HL-60 (cell line): Measurements from ENCODE around the gene COX8C.

Experiments
- DNase-seq, 2 experiments: peaks; one replicate each; pipeline ENCODE4 v3.0.0-alpha.2; 2010 to 2020; ENCODE audit warnings: low read depth in 1 of 2, low spot score in 1 of 2
- H3K27ac ChIP-seq: fragments of 250-450 bp; sonication (Bioruptor Pico); replicated peaks from 2 replicates; pipeline ENCODE4 v1.5.1; 2020; ENCODE audit warnings: mild to moderate bottlenecking, moderate library complexity
- H3K27me3 ChIP-seq: fragments of 250-450 bp; sonication (Bioruptor Pico); 2 replicates; pipeline ENCODE4 v1.5.1; 2021; ENCODE audit warnings: mild to moderate bottlenecking, moderate library complexity; ENCODE audit not compliant: insufficient read depth, poor library complexity, severe bottlenecking
- H3K4me3 ChIP-seq: replicated peaks from 2 replicates; pipeline ENCODE4 v1.5.1; 2011; ENCODE audit warnings: mild to moderate bottlenecking, control low read depth, low read length; ENCODE audit not compliant: insufficient read depth
- GABPA ChIP-seq: IDR thresholded peaks from 2 replicates; pipeline ENCODE4 v1.6.1; 2012; ENCODE audit warnings: low read depth
- POLR2AphosphoS5 ChIP-seq: IDR thresholded peaks from 2 replicates; pipeline ENCODE4 v1.6.1; 2012; ENCODE audit warnings: low read depth
- SPI1 ChIP-seq: IDR thresholded peaks from 2 replicates; pipeline ENCODE4 v1.6.1; 2012; ENCODE audit warnings: low read depth, mild to moderate bottlenecking, borderline replicate concordance
- TF ChIP-seq, protein P1 (sequence below): IDR thresholded peaks from one replicate; pipeline ENCODE4 v1.5.1; 2011; ENCODE audit warnings: low read length, control low read depth, inconsistent platforms; ENCODE audit not compliant: insufficient read depth
- TF ChIP-seq, protein P2 (sequence below): IDR thresholded peaks from 2 replicates; pipeline ENCODE4 v1.6.1; 2012; ENCODE audit warnings: low read depth; ENCODE audit not compliant: insufficient replicate concordance

The COX8C gene

DNA sequence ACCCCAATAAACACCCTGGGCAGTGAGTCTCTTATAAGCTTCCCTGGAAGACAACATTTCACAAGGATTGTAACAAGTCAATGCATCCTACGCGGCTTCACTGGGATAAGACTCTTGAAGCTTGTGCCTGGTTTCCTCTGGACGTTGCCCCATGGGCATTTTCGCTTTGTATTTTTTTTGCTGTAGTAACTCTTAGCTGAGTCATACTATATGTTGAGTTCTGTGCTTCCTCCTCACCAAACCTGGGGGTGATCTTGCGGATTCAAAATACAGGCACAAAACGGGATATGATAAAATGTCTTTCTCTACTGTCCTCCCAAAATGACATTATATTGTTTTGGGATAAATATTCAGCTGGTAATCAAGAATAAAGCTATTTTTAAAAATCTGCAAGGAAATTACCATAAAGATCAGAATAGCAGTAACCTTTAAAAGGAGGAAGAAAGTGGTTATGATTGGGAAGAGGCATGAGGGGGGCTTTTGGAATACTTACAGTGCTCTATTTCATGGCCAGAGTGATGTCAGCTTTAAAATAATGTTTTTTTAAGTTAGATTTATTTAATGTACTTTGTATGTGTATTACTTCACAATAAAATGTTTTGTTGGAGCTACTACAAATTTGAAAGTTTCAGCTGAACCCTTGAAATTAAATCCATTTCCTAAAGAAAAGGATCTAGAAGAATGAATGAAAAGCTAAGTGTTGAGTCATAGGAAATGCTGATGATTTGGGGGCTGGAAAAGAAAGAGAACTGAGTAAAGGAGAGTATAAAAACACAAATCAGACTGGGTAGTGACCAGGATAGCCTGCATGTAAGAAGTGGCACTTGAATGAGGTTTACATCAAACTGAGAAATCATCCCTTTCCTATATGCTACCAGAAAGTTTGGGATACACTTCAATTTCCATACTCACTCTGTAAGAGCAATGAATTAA is 28.8 kb upstream of the COX8C start:
- Histone ChIP-seq H3K4me3 (no peak overlapping the region), H3K27me3 (no peaks in the 10 kb centered on the region), H3K27ac (peak overlapping the region; percentile 52)
- peak; percentile 28 to 65 for DNase-seq
- TF ChIP-seq POLR2AphosphoS5 (no peak), SPI1 (no peak)
- TF ChIP-seq, protein P1, sequence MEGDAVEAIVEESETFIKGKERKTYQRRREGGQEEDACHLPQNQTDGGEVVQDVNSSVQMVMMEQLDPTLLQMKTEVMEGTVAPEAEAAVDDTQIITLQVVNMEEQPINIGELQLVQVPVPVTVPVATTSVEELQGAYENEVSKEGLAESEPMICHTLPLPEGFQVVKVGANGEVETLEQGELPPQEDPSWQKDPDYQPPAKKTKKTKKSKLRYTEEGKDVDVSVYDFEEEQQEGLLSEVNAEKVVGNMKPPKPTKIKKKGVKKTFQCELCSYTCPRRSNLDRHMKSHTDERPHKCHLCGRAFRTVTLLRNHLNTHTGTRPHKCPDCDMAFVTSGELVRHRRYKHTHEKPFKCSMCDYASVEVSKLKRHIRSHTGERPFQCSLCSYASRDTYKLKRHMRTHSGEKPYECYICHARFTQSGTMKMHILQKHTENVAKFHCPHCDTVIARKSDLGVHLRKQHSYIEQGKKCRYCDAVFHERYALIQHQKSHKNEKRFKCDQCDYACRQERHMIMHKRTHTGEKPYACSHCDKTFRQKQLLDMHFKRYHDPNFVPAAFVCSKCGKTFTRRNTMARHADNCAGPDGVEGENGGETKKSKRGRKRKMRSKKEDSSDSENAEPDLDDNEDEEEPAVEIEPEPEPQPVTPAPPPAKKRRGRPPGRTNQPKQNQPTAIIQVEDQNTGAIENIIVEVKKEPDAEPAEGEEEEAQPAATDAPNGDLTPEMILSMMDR = no peak
- TF ChIP-seq, protein P2, sequence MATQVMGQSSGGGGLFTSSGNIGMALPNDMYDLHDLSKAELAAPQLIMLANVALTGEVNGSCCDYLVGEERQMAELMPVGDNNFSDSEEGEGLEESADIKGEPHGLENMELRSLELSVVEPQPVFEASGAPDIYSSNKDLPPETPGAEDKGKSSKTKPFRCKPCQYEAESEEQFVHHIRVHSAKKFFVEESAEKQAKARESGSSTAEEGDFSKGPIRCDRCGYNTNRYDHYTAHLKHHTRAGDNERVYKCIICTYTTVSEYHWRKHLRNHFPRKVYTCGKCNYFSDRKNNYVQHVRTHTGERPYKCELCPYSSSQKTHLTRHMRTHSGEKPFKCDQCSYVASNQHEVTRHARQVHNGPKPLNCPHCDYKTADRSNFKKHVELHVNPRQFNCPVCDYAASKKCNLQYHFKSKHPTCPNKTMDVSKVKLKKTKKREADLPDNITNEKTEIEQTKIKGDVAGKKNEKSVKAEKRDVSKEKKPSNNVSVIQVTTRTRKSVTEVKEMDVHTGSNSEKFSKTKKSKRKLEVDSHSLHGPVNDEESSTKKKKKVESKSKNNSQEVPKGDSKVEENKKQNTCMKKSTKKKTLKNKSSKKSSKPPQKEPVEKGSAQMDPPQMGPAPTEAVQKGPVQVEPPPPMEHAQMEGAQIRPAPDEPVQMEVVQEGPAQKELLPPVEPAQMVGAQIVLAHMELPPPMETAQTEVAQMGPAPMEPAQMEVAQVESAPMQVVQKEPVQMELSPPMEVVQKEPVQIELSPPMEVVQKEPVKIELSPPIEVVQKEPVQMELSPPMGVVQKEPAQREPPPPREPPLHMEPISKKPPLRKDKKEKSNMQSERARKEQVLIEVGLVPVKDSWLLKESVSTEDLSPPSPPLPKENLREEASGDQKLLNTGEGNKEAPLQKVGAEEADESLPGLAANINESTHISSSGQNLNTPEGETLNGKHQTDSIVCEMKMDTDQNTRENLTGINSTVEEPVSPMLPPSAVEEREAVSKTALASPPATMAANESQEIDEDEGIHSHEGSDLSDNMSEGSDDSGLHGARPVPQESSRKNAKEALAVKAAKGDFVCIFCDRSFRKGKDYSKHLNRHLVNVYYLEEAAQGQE = no peak

DNA sequence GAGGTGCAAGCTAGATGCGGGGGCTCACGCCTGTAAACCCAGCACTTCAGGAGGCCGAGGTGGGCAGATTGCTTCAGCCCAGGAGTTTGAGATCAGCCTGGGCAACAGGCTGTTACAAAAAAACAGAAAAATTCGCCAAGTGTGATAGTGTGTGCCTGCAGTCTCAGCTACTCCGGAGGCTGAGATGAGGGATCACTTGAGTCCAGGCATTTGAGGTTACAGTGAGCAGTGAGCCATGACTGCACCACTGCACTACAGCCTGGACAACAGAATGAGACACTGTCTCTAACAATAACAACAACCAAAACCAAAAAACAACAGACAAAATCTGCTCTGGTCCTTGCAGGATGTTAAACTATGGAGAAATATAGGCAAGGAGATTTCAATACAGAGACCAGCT is 28.1 kb upstream of the COX8C start:
- H3K27ac ChIP-seq = peak overlapping the region; percentile 22; the same call in 1 of the 2 replicates
- H3K27me3 ChIP-seq = no peaks in the 10 kb centered on the region
- TF ChIP-seq POLR2AphosphoS5 (no peak), GABPA (no peak), SPI1 (no peak)
- TF ChIP-seq, protein P2 = no peak
- TF ChIP-seq, protein P1 = no peak
- no peak for DNase-seq
- H3K4me3 ChIP-seq = no peak overlapping the region

DNA sequence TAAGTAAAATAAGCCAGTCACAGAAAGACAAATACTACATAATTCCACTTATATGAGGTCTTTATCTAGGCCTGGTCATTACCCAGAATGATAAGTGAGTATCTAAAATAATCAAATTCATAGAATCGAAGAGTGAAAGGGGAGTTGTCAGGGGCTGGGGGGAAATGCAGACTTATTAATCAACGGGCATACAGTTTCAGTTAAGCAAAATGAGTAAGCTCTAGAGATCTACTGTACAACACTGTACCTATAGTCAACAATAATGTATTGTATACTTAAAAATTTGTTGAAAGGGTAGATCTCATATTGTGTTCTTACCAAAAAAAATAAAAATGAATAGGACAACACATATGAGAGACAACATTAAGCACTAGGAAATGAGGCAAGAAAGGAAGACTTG is 27.5 kb upstream of the COX8C start:
- Histone ChIP-seq H3K27ac (peak overlapping the region; percentile 22; the same call in 1 of the 2 replicates), H3K27me3 (no peaks in the 10 kb centered on the region), H3K4me3 (no peak overlapping the region)
- TF ChIP-seq, protein P2 = no peak
- TF ChIP-seq, protein P1 = no peak
- TF ChIP-seq POLR2AphosphoS5 (no peak), GABPA (no peak), SPI1 (no peak)
- DNase-seq = no peak
